ENCODE results near the gene STRBP. TPM values are rescaled to one million over a fixed set of nuclear protein-coding genes. Genes with fewer than 3 reads are reported as not detected.

The STRBP gene
- total RNA-seq, 1 experiment from 2014 or later = 74.0 TPM

DNA sequence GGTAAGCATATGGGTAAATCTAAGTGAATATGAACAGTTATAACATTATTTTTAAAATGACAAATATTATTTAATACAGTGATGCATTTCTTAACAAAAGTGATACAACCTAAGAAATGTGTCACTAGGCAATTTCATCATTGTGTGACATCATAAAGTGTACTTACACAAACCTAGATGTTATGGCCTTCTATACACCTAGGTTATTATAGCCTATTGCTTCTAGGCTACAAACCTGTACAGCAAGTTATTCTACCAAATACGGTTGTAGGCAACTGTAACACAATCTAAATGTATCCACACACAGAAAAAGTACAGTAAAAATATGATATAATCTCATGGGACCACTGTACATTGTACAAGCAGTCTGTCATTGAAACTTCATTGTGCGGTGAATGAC lies 48.3 kb downstream of the STRBP start:
- no peak for DNase-seq
- Mint-ChIP-seq H3K27me3 (ENCODE audit: low read depth) (no peaks in the 10 kb centered on the region), H3K4me1 (peaks cover 20 to 24% of the 10 kb centered on the region in 2 experiments), H3K9me3 (no peaks in the 10 kb centered on the region), H3K36me3 (ENCODE audit: insufficient read depth in 1 of 3, low read depth in 3 of 3) (peaks cover 0 to 4% (median 2%) of the 10 kb centered on the region in 3 experiments; a peak in 2 of 7 replicates), H3K27ac (no peak overlapping the region), H3K4me3 (no peak overlapping the region)
- no peak overlapping the region for H4K8ac ChIP-seq (replicated peaks; ENCODE audit: insufficient read length, low read depth, low read length)
- no peak overlapping the region for H3K23ac ChIP-seq (ENCODE audit: insufficient read length, low read depth, low read length)
- H3K27me3 ChIP-seq (ENCODE audit: insufficient read depth, low read length) = no peaks in the 10 kb centered on the region
- no peaks in the 10 kb centered on the region for H3K23me2 ChIP-seq (ENCODE audit: insufficient read length, low read depth, low read length, poor library complexity, severe bottlenecking)
- H3K14ac ChIP-seq (ENCODE audit: insufficient read depth, low read length) = no peak overlapping the region
- no peak overlapping the region for H2BK120ac ChIP-seq (ENCODE audit: low read depth, low read length, poor library complexity, severe bottlenecking)
- H3K4ac ChIP-seq (ENCODE audit: low read depth, low read length) = no peak overlapping the region
- no peaks in the 10 kb centered on the region for H4K20me1 ChIP-seq (ENCODE audit: control insufficient read depth, insufficient read depth, insufficient read length)
- no peak overlapping the region for H2AFZ ChIP-seq (ENCODE audit: low read length)
- H3K79me2 ChIP-seq (ENCODE audit: insufficient read depth, low read length) = peaks cover 5% of the 10 kb centered on the region; the same call in 1 of the 2 replicates
- H3K27ac ChIP-seq (ENCODE audit: insufficient read length, low read depth, low read length) = no peak overlapping the region
- H2BK15ac ChIP-seq (ENCODE audit: low read depth, low read length) = no peak overlapping the region
- no peaks in the 10 kb centered on the region for H3K9me3 ChIP-seq (ENCODE audit: control insufficient read depth, low read depth, low read length)
- no peak overlapping the region for H2BK20ac ChIP-seq (ENCODE audit: low read depth, low read length, poor library complexity, severe bottlenecking)
- no peaks in the 10 kb centered on the region for H3K4me1 ChIP-seq (ENCODE audit: insufficient read depth, low read length)
- H3K9ac ChIP-seq (ENCODE audit: extremely low read depth, insufficient read length, low read length) = no peak overlapping the region
- H3K4me2 ChIP-seq (ENCODE audit: insufficient read depth, insufficient read length, low read length) = no peak overlapping the region
- H2BK12ac ChIP-seq (ENCODE audit: insufficient read length, low read depth, low read length) = no peak overlapping the region
- H4K91ac ChIP-seq (ENCODE audit: insufficient read length, low read depth, low read length) = no peak overlapping the region
- H3K18ac ChIP-seq (ENCODE audit: insufficient read length, low read depth, low read length) = no peak overlapping the region
- WGBS (ENCODE audit: extremely low coverage, insufficient read length, low lambda C conversion rate) = no CpG with 5 or more reads among the region's 2 CpGs
- H2BK5ac ChIP-seq (ENCODE audit: insufficient read length, low read length) = no peak overlapping the region
- TF ChIP-seq, protein P1, sequence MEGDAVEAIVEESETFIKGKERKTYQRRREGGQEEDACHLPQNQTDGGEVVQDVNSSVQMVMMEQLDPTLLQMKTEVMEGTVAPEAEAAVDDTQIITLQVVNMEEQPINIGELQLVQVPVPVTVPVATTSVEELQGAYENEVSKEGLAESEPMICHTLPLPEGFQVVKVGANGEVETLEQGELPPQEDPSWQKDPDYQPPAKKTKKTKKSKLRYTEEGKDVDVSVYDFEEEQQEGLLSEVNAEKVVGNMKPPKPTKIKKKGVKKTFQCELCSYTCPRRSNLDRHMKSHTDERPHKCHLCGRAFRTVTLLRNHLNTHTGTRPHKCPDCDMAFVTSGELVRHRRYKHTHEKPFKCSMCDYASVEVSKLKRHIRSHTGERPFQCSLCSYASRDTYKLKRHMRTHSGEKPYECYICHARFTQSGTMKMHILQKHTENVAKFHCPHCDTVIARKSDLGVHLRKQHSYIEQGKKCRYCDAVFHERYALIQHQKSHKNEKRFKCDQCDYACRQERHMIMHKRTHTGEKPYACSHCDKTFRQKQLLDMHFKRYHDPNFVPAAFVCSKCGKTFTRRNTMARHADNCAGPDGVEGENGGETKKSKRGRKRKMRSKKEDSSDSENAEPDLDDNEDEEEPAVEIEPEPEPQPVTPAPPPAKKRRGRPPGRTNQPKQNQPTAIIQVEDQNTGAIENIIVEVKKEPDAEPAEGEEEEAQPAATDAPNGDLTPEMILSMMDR (conservative IDR thresholded peaks at IDR 0.05) = no peak
- H3K79me1 ChIP-seq (ENCODE audit: insufficient read depth, low read depth, low read length, poor library complexity, severe bottlenecking) = peaks cover 3% of the 10 kb centered on the region
- H3K56ac ChIP-seq (ENCODE audit: insufficient read length, low read depth, low read length) = no peak overlapping the region
- H3T11ph ChIP-seq (ENCODE audit: low read length) = no peak overlapping the region
- no peak overlapping the region for H4K5ac ChIP-seq (ENCODE audit: insufficient read length, low read depth, low read length)
- no peak overlapping the region for H2AK5ac ChIP-seq (ENCODE audit: insufficient read length, low read length)
